NCI-H774 (cell line): Measurements from ENCODE around the gene RPL35.

Experiments used
- DNase-seq: peaks from one replicate; lab custom pipeline; 2025; lab: John Stamatoyannopoulos, UW

RPL35 gene

GRCh38 chr9:124861342-124862229, at the start of gene RPL35, which contains the start of gene ARPC5L:
Gene RPL35 (minus strand): TSS chr9:124861957. CDS start chr9:124861912, 45 bp downstream.
Gene ARPC5L (plus strand): TSS chr9:124862130. CDS start chr9:124869291, 7,161 bp downstream.
- peak; percentile 96 for DNase-seq

- DNase-seq: no peak
These were observed 46.3 kb upstream of the RPL35 start for GRCh38 chr9:124908098-124908497.

GRCh38 chr9:124906966-124907365, 45.2 kb upstream of the RPL35 start:
- DNase-seq: no peak

- no peak for DNase-seq
These were observed 38.1 kb upstream of the RPL35 start for GRCh38 chr9:124899845-124900244.

GRCh38 chr9:124897570-124898460, 36.1 kb upstream of the RPL35 start:
- no peak for DNase-seq

GRCh38 chr9:124894741-124895170, 33.0 kb upstream of the RPL35 start:
- DNase-seq: no peak

GRCh38 chr9:124894035-124894740, 32.4 kb upstream of the RPL35 start:
- no peak for DNase-seq

GRCh38 chr9:124890179-124890578, 28.4 kb upstream of the RPL35 start:
- DNase-seq: no peak

- no peak for DNase-seq
These were observed 27.2 kb upstream of the RPL35 start for GRCh38 chr9:124889006-124889405.

GRCh38 chr9:124887832-124888231, 26.1 kb upstream of the RPL35 start:
- no peak for DNase-seq

GRCh38 chr9:124886866-124887492, 25.2 kb upstream of the RPL35 start:
- no peak for DNase-seq

- DNase-seq: no peak
These were observed 24.7 kb upstream of the RPL35 start for GRCh38 chr9:124886461-124886860.

- no peak for DNase-seq
These were observed 23.8 kb upstream of the RPL35 start for GRCh38 chr9:124885551-124885950.

- no peak for DNase-seq
These were observed 22.6 kb upstream of the RPL35 start for GRCh38 chr9:124884376-124884775.

- DNase-seq: no peak
These were observed 20.5 kb upstream of the RPL35 start for GRCh38 chr9:124882231-124882630.

- no peak for DNase-seq
These were observed 19.5 kb upstream of the RPL35 start for GRCh38 chr9:124881138-124881743.

- no peak for DNase-seq
These were observed 18.7 kb upstream of the RPL35 start for GRCh38 chr9:124880501-124880900.

GRCh38 chr9:124879226-124879625, 17.5 kb upstream of the RPL35 start:
- no peak for DNase-seq

- DNase-seq: no peak
These were observed 16.8 kb upstream of the RPL35 start for GRCh38 chr9:124878518-124878917.

GRCh38 chr9:124878021-124878420, 16.3 kb upstream of the RPL35 start:
- no peak for DNase-seq
